ENCODE measurements around the gene TLE1.
A peak's percentile ranks its signal among the peaks of the same experiment; 100 is the strongest.

Gene TLE1

DNA sequence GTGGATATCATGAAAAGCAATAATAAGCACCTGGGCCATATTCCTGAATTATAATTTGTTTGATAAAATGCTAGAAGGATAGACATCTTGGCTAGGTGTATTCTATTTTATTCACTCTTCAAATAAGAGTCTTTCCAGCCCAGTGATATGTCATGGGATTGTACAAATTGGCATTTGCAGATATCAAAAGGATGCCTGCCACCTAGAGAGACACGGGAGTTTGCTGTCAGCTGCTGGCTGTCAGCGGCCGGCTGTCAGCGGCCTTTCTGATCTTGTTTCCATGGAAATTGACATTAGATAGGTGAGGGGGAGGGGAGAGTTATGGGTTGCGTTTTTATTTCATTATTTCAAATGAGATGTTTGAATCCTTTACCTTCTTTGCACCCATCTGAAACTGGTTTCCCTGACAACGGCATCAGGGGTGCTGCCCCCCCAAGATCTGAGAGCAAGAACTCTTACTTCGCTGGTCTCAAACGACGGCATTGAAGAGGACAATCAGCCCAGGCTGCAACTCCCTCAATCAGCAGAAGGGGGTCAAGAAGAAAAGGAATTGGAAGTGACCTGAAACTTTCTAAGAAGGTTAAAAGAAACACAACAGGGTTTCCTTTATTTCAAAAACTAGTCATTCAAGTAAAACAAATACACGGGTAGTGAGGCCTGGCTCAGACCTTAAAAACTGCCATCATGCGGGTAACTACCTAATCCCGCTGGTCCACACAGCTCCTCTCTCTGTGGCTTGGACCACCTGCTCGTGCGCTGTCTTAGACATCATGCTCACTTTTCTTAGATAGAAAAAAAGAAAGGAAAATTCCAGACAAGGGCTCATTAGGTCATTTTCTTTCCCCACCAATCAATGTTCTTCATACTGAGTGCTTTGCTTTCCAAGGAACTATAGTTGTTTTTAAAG, 115.7 kb downstream of the TLE1 start:
- no peak for DNase-seq (ENCODE audit: low read depth)

DNA sequence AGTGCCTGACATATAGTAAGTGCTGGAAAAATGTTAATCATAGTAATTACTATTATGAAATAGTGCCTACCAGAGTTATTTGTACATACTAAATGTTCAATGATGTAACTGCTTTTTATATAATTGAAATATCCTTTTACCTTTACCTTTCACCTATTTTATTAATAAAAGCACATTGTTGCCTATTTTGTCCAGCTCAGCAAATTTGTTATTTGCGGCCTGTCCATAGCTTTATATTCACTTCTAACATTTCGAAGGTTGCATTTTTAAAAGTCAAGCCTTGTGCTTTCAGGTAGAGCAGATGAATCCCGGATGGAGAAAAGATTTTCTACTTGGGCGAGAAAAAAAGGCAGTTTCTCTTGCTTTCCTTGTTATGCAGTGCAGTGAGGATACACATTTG, 119.3 kb downstream of the TLE1 start:
- DNase-seq (ENCODE audit: low read depth), result no peak

DNA sequence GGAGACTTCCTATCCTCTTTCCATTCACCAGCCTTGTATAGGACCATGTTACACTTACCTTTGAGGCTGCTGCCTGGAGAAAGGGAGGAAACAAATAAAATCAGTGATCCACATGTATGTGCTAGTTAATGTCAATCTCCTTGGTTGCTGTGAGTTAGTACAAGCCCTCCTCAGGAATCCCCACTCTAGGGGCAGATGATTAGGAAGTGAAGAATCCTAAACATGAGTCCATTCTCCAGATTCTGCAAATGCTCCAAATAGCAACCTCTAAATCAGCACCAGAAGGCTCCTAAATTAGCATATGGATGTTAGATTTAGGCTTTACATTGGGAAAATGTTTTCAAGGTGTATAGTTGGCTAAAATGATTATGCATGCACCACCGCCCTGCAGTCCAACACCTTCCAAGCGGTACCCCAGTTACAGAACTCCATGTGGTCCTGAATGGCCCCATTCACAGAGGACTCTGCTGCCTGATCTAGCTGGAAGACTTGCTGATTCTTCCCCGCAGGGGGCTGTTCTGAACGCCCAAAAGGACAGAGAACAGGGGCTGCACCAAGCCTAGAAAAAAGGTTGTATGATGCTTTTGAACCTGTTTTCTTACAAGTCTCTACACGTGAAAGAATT, 123.2 kb downstream of the TLE1 start:
- no peak for DNase-seq (ENCODE audit: low read depth)

DNA sequence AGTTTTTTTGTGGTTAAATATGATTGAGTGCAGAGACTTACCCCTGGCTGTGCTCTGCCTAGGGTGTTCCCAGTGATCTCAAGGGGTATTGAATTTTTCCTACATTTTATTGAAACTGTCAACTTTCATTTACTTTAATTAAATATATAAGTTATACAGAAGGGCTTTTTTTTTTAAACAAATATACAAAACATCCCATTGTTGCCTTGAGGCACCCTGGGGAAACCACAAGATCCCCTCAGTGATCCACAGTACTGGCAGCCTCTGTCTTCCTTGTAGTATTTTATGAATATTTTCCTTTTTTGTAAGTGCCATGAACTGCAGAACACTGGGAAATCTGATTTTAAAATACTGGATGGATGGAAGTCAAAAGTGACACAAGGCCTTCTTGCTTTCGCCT, 123.7 kb downstream of the TLE1 start:
- DNase-seq (ENCODE audit: low read depth), result no peak

DNA sequence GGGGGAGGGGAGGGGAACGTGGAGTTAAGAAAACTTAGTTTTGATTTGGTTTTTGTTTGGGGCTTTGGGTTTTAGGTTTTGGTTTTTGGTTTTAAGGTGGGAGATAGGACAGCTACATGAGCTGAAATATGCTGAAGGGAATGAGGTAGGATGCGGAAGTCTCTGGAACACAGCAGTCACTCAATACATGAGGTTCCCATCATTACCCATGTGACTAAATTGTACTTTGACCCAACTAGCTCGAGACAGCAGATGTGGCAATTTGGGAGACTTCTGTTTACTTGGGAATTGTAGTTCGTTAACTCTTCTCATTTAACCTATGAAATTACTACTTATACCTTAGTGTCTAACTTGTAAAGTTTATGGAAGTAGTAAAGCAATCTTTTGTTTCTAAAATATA, 124.2 kb downstream of the TLE1 start:
- DNase-seq (ENCODE audit: low read depth), result no peak

- DNase-seq (ENCODE audit: low read depth), result no peak
Observed at GRCh38 chr9:81564632-81565031, 124.7 kb downstream of the TLE1 start.

DNA sequence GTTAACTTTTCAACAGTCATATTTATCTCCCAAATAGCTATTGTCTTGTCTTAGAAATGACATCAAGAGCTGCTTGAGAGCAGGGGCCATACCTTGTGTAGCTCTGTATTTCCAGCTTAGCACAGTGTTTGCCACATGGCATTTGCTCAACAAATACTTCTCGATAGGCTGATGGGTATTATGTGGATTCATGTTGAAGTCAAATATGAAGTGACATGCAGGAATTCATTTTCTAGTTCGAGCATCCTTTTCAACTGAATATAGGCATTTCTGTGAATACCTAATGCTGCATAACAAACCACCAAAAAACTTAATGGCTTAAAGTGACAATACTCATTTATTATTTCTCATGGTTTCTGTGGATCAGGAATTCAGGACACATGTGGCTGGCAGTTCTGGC, 125.6 kb downstream of the TLE1 start:
- DNase-seq (ENCODE audit: low read depth), result no peak

DNA sequence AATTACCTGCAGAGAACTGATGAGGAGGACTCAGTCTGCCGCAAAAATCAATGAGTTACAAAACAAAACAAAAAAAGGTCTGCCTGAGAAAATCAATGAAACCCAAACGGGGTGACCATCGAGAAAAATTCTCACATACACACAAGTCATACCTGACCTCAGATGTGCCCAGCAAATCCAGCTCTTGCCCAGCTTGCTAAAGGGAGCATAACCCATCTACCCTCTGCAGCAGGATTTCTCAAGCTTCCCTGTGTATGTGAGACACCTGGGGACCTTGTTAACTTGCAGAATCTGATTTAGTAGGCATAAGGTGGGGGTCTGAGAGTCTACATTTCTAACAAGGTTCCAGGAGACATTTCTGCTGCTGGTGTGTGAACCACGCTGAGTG, 126.3 kb downstream of the TLE1 start:
- no peak for DNase-seq (ENCODE audit: low read depth)

DNA sequence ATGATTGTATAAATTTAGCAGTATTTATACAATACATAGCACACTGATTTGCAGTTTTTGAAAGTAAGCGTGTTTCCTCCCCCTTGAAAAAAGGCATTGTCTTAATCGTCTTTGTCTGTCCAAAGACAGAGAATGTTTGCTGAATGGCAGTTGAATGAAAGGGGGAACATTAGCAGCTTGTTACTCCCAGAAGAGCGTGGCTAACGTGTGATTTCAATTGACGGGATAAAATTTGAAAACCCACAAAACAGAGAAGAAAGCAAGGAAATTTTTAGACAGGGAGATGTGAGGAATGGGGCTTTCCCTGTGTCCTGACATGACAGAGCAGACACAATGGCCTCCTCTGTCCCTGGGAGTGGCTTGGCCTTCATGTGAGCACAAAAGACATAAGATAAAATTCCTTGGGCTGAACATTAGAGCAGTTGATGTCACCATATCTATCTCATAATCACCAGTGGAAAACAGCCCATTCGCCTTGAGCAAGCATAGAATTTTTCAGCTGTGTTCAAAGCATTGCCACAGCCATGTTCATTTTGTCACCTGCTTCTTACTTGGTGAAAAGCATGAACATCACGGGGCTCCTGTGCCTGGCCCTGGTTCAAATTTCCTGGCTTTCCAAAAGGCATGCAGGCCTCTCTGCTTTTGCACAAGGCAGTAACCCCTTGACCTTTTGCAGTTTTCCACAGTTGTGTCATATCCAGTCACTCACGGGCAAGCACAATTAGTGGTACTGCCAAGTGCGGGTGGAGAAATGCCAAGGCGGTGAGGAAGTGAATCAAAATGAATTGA, 126.9 kb downstream of the TLE1 start:
- peak; percentile 95 for DNase-seq (ENCODE audit: low read depth)

- DNase-seq (ENCODE audit: low read depth), result no peak
Observed at GRCh38 chr9:81560851-81561732, 128.3 kb downstream of the TLE1 start.

GRCh38 chr9:81559709-81560108, 129.6 kb downstream of the TLE1 start:
- peak; percentile 82 for DNase-seq (ENCODE audit: low read depth)

DNA sequence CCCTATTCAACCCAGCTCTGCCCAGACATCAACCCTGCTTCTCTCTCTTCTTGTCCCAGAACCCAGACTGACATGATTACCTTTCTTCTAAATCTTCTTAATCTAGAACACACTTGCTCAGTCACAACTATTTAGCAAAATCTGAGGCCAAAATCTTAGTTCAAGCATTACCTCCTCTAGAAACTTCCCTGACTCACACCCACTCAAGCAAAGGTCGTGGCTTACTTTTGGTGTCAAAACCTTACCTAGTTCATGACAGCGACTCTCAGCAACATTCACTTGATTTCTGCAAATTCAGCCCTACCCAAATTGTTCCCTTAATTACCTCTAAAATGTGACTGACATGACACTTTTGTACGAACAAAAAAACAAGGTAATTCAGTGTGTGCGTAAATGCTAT, 130.2 kb downstream of the TLE1 start:
- DNase-seq (ENCODE audit: low read depth), result no peak

DNA sequence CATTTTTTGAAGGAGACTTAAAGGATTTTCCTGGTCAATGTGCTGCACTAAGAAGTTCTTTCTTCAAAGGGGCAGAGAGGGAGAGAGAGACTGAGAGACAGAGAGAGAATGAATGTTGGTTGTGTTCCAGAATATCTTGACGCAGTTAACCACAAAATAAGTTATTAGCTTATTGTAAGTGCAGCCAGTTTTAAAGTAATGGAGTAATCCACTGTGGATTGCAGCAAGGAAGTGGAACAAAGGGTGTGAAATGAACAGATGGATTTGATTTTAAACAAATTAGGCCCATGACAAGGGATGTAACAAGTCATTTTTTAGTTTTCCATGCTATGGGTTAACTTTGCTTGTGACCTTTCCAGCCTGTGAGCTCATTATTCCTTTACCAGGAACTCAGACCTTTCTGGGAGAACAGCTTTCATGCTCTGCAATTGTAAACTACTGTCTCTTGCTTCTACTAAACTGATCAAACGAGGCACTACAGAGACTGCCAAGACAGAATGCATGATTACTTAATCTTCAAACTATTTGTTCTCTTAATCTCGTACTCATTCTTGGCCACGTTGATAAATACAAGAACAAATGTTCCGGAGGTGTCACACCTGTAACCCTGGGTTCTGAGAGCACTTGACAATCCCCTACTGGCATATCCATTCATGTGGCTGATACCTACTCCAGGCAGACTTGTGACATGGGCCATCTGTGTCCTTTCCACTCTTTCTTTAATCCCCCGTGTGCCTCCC, 131.1 kb downstream of the TLE1 start:
- peak; percentile 63 for DNase-seq (ENCODE audit: low read depth)

DNA sequence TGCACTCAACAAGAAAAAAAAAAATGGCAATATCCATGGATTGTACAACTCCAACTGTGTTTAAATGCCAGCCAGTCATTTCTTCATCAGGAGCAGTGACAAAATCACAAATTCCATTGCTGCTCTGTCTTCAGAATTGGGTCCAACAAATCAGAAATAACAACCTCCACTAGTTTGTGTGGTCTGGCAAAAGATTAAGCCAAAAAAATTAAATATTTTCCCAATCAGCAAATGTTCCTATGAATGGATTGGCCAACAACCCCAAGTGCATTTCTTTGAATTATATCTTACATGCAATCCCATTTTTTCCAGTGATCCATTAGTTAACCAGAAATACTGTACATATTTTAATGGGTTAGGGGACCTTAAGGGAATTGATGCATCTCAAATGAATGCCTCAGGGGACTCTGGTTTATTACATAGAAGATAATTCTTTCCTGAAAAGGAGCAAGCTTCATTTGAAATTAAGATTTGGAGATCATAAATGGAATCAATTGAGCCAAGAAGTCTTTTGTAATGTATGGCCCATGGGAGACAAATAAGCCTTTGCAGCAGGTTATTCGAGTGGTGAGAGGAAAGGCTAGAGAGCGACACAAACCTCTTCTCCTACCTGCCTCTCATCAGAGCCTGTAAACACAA, 131.8 kb downstream of the TLE1 start:
- no peak for DNase-seq (ENCODE audit: low read depth)

DNA sequence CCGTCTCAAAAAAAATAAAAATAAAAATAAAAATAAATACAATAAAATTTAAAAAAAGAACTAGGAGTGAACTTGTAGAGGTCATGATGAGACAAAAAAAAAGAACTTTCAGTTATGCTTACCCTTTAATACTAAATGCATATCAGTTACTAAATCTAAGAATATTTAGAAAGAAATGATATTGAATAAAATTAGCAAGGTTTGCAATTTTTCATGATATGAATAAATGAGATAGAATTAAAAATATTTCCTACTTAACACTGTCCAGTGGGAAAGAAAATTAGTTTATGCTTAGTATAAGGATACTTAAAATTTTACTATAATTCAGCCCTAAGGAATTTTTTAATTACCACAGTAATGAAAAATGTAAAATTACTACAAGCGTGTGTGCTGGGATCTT, 132.4 kb downstream of the TLE1 start:
- no peak for DNase-seq (ENCODE audit: low read depth)

GRCh38 chr9:81552581-81552991, 136.8 kb downstream of the TLE1 start:
- no peak for DNase-seq (ENCODE audit: low read depth)

- no peak for DNase-seq (ENCODE audit: low read depth)
Observed at GRCh38 chr9:81550207-81550583, 139.2 kb downstream of the TLE1 start.

GRCh38 chr9:81549500-81550206, 139.7 kb downstream of the TLE1 start:
- no peak for DNase-seq (ENCODE audit: low read depth)

DNA sequence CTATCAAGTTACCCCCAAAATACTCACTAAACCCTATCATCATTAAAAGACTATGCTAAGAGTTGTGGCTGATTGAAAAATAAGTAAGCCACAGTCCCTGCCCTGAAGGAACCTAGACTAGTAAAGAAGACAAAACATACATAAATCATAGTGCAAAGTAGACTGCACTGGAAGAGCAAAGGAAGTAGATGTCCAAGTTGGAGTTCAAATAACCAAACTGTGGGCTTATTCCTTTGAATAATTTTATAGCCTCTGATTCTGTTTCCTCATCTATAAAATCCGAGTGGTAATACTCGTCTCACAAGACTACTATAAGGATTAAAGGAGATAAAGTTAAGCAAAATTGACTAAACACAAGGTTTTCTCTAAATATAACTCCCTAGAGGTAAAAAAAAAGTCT, 140.4 kb downstream of the TLE1 start:
- DNase-seq (ENCODE audit: low read depth), result no peak

DNA sequence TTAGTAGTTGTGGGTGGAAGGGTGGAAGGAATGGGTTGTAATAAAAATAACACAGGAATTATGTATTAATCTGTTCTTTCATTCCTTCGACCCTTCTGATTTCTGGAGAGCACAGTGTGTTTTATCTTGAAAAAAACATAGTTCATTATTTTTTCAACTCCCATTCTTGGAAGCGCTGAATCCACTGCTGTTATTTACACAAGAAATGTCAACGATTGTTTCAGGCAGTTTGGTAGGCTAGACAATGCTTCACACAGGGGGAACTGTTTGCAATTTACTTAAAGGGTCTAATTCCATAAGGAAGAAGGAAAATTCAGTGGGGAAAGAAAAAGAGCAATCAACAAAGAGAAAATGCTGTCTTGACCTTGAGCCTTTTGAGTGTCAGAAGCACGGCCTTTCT, 142.9 kb downstream of the TLE1 start:
- no peak for DNase-seq (ENCODE audit: low read depth)
